HG03045 (cell line): Measurements from ENCODE around the gene KCNE4.

ENCODE experiments used
- ATAC-seq: cut with Tn5 transposase; IDR thresholded peaks from one replicate; pipeline ENCODE4 v1.9.1; 2021; ENCODE audit warnings: mild to moderate bottlenecking, moderate library complexity; ENCODE audit not compliant: unreplicated experiment

KCNE4 gene

GRCh38 chr2:223040527-223040926 is 11.5 kb upstream of the KCNE4 start:
- ATAC-seq, result no peak

GRCh38 chr2:223041527-223042109 is 10.4 kb upstream of the KCNE4 start:
- no peak for ATAC-seq

GRCh38 chr2:223042284-223042683 is 9.7 kb upstream of the KCNE4 start:
- no peak for ATAC-seq

GRCh38 chr2:223042704-223043118 is 9.3 kb upstream of the KCNE4 start:
- ATAC-seq, result no peak

- no peak for ATAC-seq
Measured at GRCh38 chr2:223043164-223043941, 8.6 kb upstream of the KCNE4 start.

GRCh38 chr2:223044092-223044836 is 7.7 kb upstream of the KCNE4 start:
- no peak for ATAC-seq

- ATAC-seq, result no peak
Measured at GRCh38 chr2:223044916-223045700, 6.9 kb upstream of the KCNE4 start.

- no peak for ATAC-seq
Measured at GRCh38 chr2:223046470-223047040, 5.4 kb upstream of the KCNE4 start.

GRCh38 chr2:223047260-223047761 is 4.7 kb upstream of the KCNE4 start:
- ATAC-seq, result no peak

GRCh38 chr2:223048519-223048918 is 3.5 kb upstream of the KCNE4 start:
- peak; percentile 45 for ATAC-seq

GRCh38 chr2:223049356-223049755 is 2.6 kb upstream of the KCNE4 start:
- ATAC-seq, result no peak

- no peak for ATAC-seq
Measured at GRCh38 chr2:223050188-223050587, 1.8 kb upstream of the KCNE4 start.

- ATAC-seq, result no peak
Measured at GRCh38 chr2:223050900-223051504, 988 bp upstream of the KCNE4 start.

GRCh38 chr2:223052548-223053483 is 826 bp downstream of the KCNE4 start:
- no peak for ATAC-seq

GRCh38 chr2:223053484-223054192 is 1.6 kb downstream of the KCNE4 start:
- no peak for ATAC-seq

- ATAC-seq, result no peak
Measured at GRCh38 chr2:223054193-223054781, 2.3 kb downstream of the KCNE4 start.

GRCh38 chr2:223055140-223055539 is 3.1 kb downstream of the KCNE4 start:
- no peak for ATAC-seq

- no peak for ATAC-seq
Measured at GRCh38 chr2:223055836-223056235, 3.8 kb downstream of the KCNE4 start.
